ENCODE measurements around the gene TNIK. TPM values are rescaled to one million over a fixed set of nuclear protein-coding genes. Genes with fewer than 3 reads are reported as not detected.

The TNIK gene
- total RNA-seq, 1 donor from 2014 or later, result 1.5 TPM

DNA sequence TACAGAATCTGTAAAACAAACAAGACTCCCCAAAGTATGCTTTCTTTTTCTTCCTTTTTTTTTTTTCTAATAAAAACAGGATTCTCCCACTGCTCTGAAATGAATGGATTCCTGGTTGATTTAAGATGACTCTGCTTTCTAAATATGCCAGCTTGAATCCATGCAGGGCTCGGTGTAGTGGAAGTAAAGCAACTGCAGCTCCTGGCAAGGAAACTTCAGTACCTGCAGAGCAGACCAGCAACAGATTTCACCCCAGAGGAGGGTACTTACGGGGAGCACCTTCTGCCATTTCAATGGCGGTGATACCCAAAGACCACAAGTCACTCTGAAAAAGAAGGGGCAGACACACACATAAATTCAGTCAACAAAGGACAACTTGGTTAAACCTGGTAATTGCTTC lies 283.1 kb downstream of the TNIK start:
- H3K27me3 Mint-ChIP-seq (ENCODE audit: unreplicated experiment), result peaks cover 3% of the 10 kb centered on the region
- peaks cover 5% of the 10 kb centered on the region for H3K36me3 Mint-ChIP-seq (ENCODE audit: unreplicated experiment)
- no peaks in the 10 kb centered on the region for H3K4me1 Mint-ChIP-seq (ENCODE audit: low read depth, unreplicated experiment)

DNA sequence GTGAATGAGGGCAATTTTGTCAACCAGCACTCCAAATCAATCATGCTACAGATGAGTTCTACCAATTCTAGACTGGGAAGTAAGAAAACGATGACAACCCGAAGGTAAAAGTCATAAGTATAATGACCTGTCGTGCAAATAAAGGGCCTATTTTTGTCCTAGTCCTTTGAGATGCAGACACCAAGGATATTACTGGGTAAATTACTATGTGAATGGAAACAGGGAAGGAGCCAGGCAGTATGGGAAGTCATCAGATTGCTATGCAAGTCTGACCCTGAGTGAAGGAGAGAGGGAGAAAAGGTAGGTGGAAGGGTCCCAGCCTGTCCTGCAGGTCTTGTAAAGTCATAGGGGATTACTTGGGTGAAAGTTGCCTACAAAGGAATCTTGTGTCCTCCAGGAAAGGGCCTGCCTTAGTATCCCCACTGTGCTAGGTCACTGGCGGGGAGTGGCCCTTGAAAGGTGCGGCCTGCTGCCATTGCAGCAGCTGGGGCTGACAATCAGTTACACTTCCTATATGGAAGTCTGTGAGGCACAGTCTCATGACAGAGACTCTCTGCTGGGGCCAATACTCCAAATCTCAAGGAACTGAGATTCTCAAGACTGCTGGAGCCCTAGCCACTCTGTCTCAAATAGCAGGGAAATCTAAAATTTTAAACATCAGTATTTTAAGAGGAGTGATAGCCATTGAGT lies 283.8 kb downstream of the TNIK start:
- Mint-ChIP-seq H3K4me1 (ENCODE audit: low read depth, unreplicated experiment) (no peaks in the 10 kb centered on the region), H3K36me3 (ENCODE audit: unreplicated experiment) (peaks cover 2% of the 10 kb centered on the region), H3K4me3 (ENCODE audit: unreplicated experiment) (no peak overlapping the region), H3K27me3 (ENCODE audit: unreplicated experiment) (peaks cover 1% of the 10 kb centered on the region), H3K27ac (ENCODE audit: unreplicated experiment) (no peak overlapping the region), H3K9me3 (ENCODE audit: unreplicated experiment) (peaks cover 2% of the 10 kb centered on the region)
- TF ChIP-seq, protein P1, sequence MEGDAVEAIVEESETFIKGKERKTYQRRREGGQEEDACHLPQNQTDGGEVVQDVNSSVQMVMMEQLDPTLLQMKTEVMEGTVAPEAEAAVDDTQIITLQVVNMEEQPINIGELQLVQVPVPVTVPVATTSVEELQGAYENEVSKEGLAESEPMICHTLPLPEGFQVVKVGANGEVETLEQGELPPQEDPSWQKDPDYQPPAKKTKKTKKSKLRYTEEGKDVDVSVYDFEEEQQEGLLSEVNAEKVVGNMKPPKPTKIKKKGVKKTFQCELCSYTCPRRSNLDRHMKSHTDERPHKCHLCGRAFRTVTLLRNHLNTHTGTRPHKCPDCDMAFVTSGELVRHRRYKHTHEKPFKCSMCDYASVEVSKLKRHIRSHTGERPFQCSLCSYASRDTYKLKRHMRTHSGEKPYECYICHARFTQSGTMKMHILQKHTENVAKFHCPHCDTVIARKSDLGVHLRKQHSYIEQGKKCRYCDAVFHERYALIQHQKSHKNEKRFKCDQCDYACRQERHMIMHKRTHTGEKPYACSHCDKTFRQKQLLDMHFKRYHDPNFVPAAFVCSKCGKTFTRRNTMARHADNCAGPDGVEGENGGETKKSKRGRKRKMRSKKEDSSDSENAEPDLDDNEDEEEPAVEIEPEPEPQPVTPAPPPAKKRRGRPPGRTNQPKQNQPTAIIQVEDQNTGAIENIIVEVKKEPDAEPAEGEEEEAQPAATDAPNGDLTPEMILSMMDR (IDR thresholded peaks at IDR 0.05; ENCODE audit: partially characterized antibody, unreplicated experiment), result no peak
- DNase-seq, result no peak

More for the DNA sequence above, 283.1 kb downstream of the TNIK start:
- no peak overlapping the region for H3K27ac Mint-ChIP-seq (ENCODE audit: unreplicated experiment)
- DNase-seq, result no peak
- H3K9me3 Mint-ChIP-seq (ENCODE audit: unreplicated experiment), result peaks cover 2% of the 10 kb centered on the region
- H3K4me3 Mint-ChIP-seq (ENCODE audit: unreplicated experiment), result no peak overlapping the region
- TF ChIP-seq, protein P1 (IDR thresholded peaks at IDR 0.05; ENCODE audit: partially characterized antibody, unreplicated experiment), result no peak

DNA sequence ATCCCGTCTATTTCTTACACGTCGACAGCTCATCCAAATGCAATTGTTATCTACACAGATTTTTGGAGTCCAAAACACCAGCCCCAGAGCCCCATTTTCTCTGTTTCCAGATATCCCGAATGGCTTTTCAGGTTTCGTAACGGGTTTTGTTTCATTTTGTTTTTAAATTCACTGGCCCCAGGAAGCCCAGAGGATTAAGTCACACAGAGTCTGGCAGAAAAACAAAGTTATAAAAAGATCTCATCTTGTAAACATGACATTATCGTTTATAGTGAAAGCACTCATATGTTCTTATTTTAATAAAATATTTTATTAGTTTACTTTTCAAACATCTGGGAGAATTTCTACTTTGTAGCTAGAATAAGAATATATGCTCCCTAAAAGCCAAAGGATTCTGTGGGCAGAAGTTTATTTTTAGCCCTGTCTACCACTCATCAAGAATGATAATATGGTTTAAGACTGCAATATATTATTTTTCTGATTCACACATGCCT lies 284.4 kb downstream of the TNIK start:
- Mint-ChIP-seq H3K4me1 (ENCODE audit: low read depth, unreplicated experiment) (no peaks in the 10 kb centered on the region), H3K4me3 (ENCODE audit: unreplicated experiment) (no peak overlapping the region), H3K9me3 (ENCODE audit: unreplicated experiment) (peaks cover 2% of the 10 kb centered on the region), H3K27ac (ENCODE audit: unreplicated experiment) (no peak overlapping the region), H3K27me3 (ENCODE audit: unreplicated experiment) (peaks cover 1% of the 10 kb centered on the region), H3K36me3 (ENCODE audit: unreplicated experiment) (no peaks in the 10 kb centered on the region)
- DNase-seq, result no peak
- TF ChIP-seq, protein P1 (IDR thresholded peaks at IDR 0.05; ENCODE audit: partially characterized antibody, unreplicated experiment), result no peak

DNA sequence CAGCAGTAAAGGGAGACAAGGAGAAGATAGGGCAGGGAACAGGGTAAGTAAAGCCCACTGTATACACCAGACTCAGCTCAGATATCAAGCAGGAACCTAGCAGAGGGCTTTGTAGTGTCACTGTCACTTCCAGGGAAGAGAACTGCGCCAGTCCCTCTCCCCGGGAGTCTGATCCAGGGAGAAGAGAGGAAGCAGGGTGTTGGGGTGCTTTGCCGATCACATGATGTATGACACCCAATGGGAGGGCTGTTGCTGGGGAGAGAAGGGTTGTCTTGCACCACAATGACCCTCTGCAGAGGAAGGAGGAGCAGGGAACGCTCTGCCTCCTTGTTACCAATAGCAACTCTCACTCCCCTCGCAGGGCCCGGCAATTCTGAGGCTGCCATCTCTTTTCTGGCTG lies 286.5 kb downstream of the TNIK start:
- Mint-ChIP-seq H3K36me3 (ENCODE audit: unreplicated experiment) (no peaks in the 10 kb centered on the region), H3K27ac (ENCODE audit: unreplicated experiment) (no peak overlapping the region), H3K27me3 (ENCODE audit: unreplicated experiment) (peaks cover 1% of the 10 kb centered on the region), H3K4me1 (ENCODE audit: low read depth, unreplicated experiment) (no peaks in the 10 kb centered on the region), H3K9me3 (ENCODE audit: unreplicated experiment) (peaks cover 2% of the 10 kb centered on the region), H3K4me3 (ENCODE audit: unreplicated experiment) (no peak overlapping the region)
- TF ChIP-seq, protein P1 (IDR thresholded peaks at IDR 0.05; ENCODE audit: partially characterized antibody, unreplicated experiment), result no peak
- no peak for DNase-seq

DNA sequence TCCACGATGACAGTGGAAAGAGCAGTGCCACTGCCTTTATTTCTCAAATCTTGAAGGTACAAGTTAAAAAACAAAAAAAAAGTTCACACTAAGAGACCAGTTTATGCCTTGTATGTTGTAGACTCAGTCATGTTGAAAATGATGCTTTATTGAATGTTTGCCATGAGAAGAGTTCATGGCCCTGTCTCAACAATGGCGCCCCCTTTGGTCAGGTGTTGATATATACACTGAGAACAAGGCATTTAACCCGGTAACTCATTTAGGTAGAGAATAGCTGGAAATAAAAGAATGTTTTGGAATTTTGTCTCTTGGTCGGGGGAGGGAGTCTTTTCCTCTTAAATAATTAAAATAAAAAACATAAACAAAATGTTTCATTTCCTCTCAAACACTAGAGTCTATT lies 288.1 kb downstream of the TNIK start:
- DNase-seq, result no peak
- no peaks in the 10 kb centered on the region for H3K4me1 Mint-ChIP-seq (ENCODE audit: low read depth, unreplicated experiment)
- H3K27me3 Mint-ChIP-seq (ENCODE audit: unreplicated experiment), result peaks cover 1% of the 10 kb centered on the region
- H3K9me3 Mint-ChIP-seq (ENCODE audit: unreplicated experiment), result peaks cover 2% of the 10 kb centered on the region
- no peak overlapping the region for H3K27ac Mint-ChIP-seq (ENCODE audit: unreplicated experiment)
- H3K36me3 Mint-ChIP-seq (ENCODE audit: unreplicated experiment), result no peaks in the 10 kb centered on the region
- TF ChIP-seq, protein P1 (IDR thresholded peaks at IDR 0.05; ENCODE audit: partially characterized antibody, unreplicated experiment), result peak; percentile 43
- H3K4me3 Mint-ChIP-seq (ENCODE audit: unreplicated experiment), result no peak overlapping the region

Data from glutamatergic neuron (in vitro differentiated cells).